DND-41 (cell line): ENCODE measurements around the gene MECP2.

ENCODE experiments used
- ATAC-seq: fragments of 200-7000 bp; cut with Tn5 transposase; 3 replicates; pipeline ENCODE4 v1.9.1; 2021; ENCODE audit warnings: low read depth; ENCODE audit not compliant: insufficient read depth
- DNase-seq: peaks from one replicate; pipeline ENCODE4 v3.0.0-alpha.2; 2020
- H2AFZ ChIP-seq: 2 replicates; pipeline ENCODE4 v1.6.0; 2012; ENCODE audit warnings: low read depth, low read length
- H3K27ac ChIP-seq: 2 replicates; pipeline ENCODE4 v1.5.1; 2012; ENCODE audit warnings: low read length, inconsistent platforms
- H3K27me3 ChIP-seq: fragments of 200-600 bp; sonication (generic); 2 replicates; pipeline ENCODE4 v1.6.0; 2012; ENCODE audit warnings: low read length, mild to moderate bottlenecking, inconsistent platforms; ENCODE audit not compliant: insufficient read depth, poor library complexity
- H3K36me3 ChIP-seq: 2 replicates; pipeline ENCODE4 v1.5.1; 2012; ENCODE audit warnings: low read length, inconsistent platforms; ENCODE audit not compliant: insufficient read depth
- H3K4me1 ChIP-seq: 2 replicates; pipeline ENCODE4 v1.5.1; 2012; ENCODE audit warnings: mild to moderate bottlenecking, low read length; ENCODE audit not compliant: insufficient read depth
- H3K4me2 ChIP-seq: 2 replicates; pipeline ENCODE4 v1.6.0; 2012; ENCODE audit warnings: mild to moderate bottlenecking, moderate library complexity, low read length, inconsistent platforms; ENCODE audit not compliant: insufficient read depth
- H3K4me3 ChIP-seq, 2 experiments: fragments of 200-600 bp in 1 of 2; shearing (Covaris generic) in 1 of 2; 2 replicates each; pipeline ENCODE4 v1.5.1; 2012 to 2016; ENCODE audit warnings: inconsistent platforms in 2 of 2, low read length in 2 of 2, mild to moderate bottlenecking in 2 of 2, low read depth in 1 of 2, moderate library complexity in 1 of 2
- H3K79me2 ChIP-seq: 2 replicates; pipeline ENCODE4 v1.6.0; 2012; ENCODE audit warnings: low read length, inconsistent platforms; ENCODE audit not compliant: insufficient read depth
- H3K9ac ChIP-seq: 2 replicates; pipeline ENCODE4 v1.6.0; 2012; ENCODE audit warnings: low read depth, mild to moderate bottlenecking, inconsistent platforms, low read length, moderate library complexity
- H3K9me3 ChIP-seq: 2 replicates; pipeline ENCODE4 v1.5.1; 2012; ENCODE audit warnings: low read length, moderate library complexity, mild to moderate bottlenecking, inconsistent platforms; ENCODE audit not compliant: insufficient read depth, severe bottlenecking
- H4K20me1 ChIP-seq: 2 replicates; pipeline ENCODE4 v1.6.0; 2012; ENCODE audit warnings: low read length; ENCODE audit not compliant: insufficient read depth
- CTCF ChIP-seq: IDR thresholded peaks from 2 replicates; pipeline ENCODE4 v1.5.1; 2012; ENCODE audit warnings: borderline replicate concordance, low read length, moderate library complexity, mild to moderate bottlenecking; ENCODE audit not compliant: poor library complexity, severe bottlenecking; ENCODE audit errors: extremely low read depth
- EZH2 ChIP-seq: IDR thresholded peaks from 3 replicates; pipeline ENCODE4 v1.6.1; 2012; ENCODE audit warnings: borderline replicate concordance, low read depth, mild to moderate bottlenecking, moderate library complexity, low read length, inconsistent platforms; ENCODE audit not compliant: severe bottlenecking

The MECP2 gene

GRCh38 chrX:154027986-154028385, 69.5 kb downstream of the MECP2 start:
- Histone ChIP-seq H3K27ac (no peak overlapping the region), H3K9ac (no peak overlapping the region), H3K79me2 (peaks cover 11% of the 10 kb centered on the region; the same call in 1 of the 2 replicates), H3K4me3 (no peak overlapping the region), H3K4me2 (no peak overlapping the region), H2AFZ (no peak overlapping the region), H3K4me1 (no peaks in the 10 kb centered on the region), H4K20me1 (peaks cover 7% of the 10 kb centered on the region), H3K36me3 (peaks cover 62% of the 10 kb centered on the region), H3K27me3 (no peaks in the 10 kb centered on the region), H3K9me3 (no peaks in the 10 kb centered on the region)
- DNase-seq (no peak), ATAC-seq (no peak)
- no peak for TF ChIP-seq EZH2
- TF ChIP-seq CTCF: no peak

- no peak overlapping the region for H3K9ac ChIP-seq
- no peak overlapping the region for H2AFZ ChIP-seq
- no peak overlapping the region for H3K4me2 ChIP-seq
- H3K36me3 ChIP-seq: peaks cover 52% of the 10 kb centered on the region
- DNase-seq: no peak
- H3K4me1 ChIP-seq: no peaks in the 10 kb centered on the region
- H3K4me3 ChIP-seq: no peak overlapping the region
- 0 out of 2 replicates have a peak, but pooled peaks cover 2% of the 10 kb centered on the region for H3K79me2 ChIP-seq
- H3K27me3 ChIP-seq: no peaks in the 10 kb centered on the region
- no peaks in the 10 kb centered on the region for H3K9me3 ChIP-seq
- TF ChIP-seq EZH2: no peak
- TF ChIP-seq CTCF: no peak
- no peaks in the 10 kb centered on the region for H4K20me1 ChIP-seq
- no peak for ATAC-seq
- H3K27ac ChIP-seq: no peak overlapping the region
These were observed 70.5 kb downstream of the MECP2 start for GRCh38 chrX:154027022-154027402.

- Histone ChIP-seq H3K9ac (no peak overlapping the region), H2AFZ (no peak overlapping the region), H3K36me3 (peaks cover 46% of the 10 kb centered on the region), H3K79me2 (0 out of 2 replicates have a peak, but pooled peaks cover under 1% of the 10 kb centered on the region), H3K27me3 (no peaks in the 10 kb centered on the region), H3K4me2 (no peak overlapping the region), H4K20me1 (no peaks in the 10 kb centered on the region), H3K4me3 (no peak overlapping the region), H3K27ac (no peak overlapping the region), H3K9me3 (no peaks in the 10 kb centered on the region), H3K4me1 (peaks cover under 1% of the 10 kb centered on the region; the same call in 1 of the 2 replicates)
- TF ChIP-seq CTCF: no peak
- TF ChIP-seq EZH2: no peak
- ATAC-seq (no peak), DNase-seq (no peak)
These were observed 71.1 kb downstream of the MECP2 start for GRCh38 chrX:154026136-154027021.
